ENCODE data around the gene C22orf39.

Gene C22orf39

DNA sequence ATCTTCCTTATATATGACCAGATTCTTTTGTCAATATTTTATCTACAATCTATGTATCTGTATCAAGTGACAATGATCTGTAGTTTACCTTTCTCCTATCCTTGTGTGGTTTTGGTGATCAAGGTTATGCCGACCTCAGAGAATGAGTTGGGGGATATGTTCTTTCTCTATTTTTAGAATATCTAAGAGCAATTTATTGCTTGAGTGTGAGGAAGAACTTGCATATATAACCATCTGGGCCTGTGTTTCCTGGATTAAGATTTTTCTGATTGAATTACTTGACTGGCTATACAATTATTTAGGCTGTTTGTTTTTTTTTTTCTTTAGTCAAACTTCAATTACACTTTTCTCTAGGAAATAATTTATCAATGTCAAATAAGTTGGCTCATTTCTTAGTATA, 14.0 kb upstream of the C22orf39 start:
- Histone ChIP-seq H3K36me3 (ENCODE audit: control insufficient read depth, low read length) (peaks cover 70% of the 10 kb centered on the region), H3K4me2 (ENCODE audit: low read length) (no peak overlapping the region), H3K9me2 (replicated peaks; ENCODE audit: control insufficient read depth, low read length) (no peaks in the 10 kb centered on the region), H3K9me3 (ENCODE audit: control insufficient read depth, insufficient read depth, low read length) (no peaks in the 10 kb centered on the region), H3K4me1 (ENCODE audit: control insufficient read depth, low read length) (no peaks in the 10 kb centered on the region), H3K4me3 (ENCODE audit: low read length) (no peak overlapping the region), H3K79me2 (ENCODE audit: control insufficient read depth, low read length) (no peaks in the 10 kb centered on the region), H3F3A (ENCODE audit: control insufficient read depth, insufficient read depth) (no peaks in the 10 kb centered on the region), H3K27ac (ENCODE audit: low read depth, low read length) (no peak overlapping the region), H4K20me1 (ENCODE audit: control insufficient read depth, insufficient read depth, low read depth, low read length) (no peaks in the 10 kb centered on the region), H3K27me3 (ENCODE audit: control insufficient read depth, low read length) (no peaks in the 10 kb centered on the region)
- no peak for TF ChIP-seq CTCF (IDR thresholded peaks at IDR 0.05; ENCODE audit: low read depth, low read length, poor library complexity, severe bottlenecking)
- no peak for TF ChIP-seq EZH2phosphoT487 (IDR thresholded peaks at IDR 0.05; ENCODE audit: borderline replicate concordance, low read length)

GRCh38 chr22:19460036-19460435, 12.5 kb upstream of the C22orf39 start:
- Histone ChIP-seq H3K36me3 (ENCODE audit: control insufficient read depth, low read length) (peaks cover 72% of the 10 kb centered on the region), H3K27me3 (ENCODE audit: control insufficient read depth, low read length) (no peaks in the 10 kb centered on the region), H3K79me2 (ENCODE audit: control insufficient read depth, low read length) (no peaks in the 10 kb centered on the region), H3K4me2 (ENCODE audit: low read length) (no peak overlapping the region), H3F3A (ENCODE audit: control insufficient read depth, insufficient read depth) (no peaks in the 10 kb centered on the region), H3K4me3 (ENCODE audit: low read length) (no peak overlapping the region), H3K9me2 (replicated peaks; ENCODE audit: control insufficient read depth, low read length) (no peaks in the 10 kb centered on the region), H3K4me1 (ENCODE audit: control insufficient read depth, low read length) (no peaks in the 10 kb centered on the region), H3K27ac (ENCODE audit: low read depth, low read length) (no peak overlapping the region), H3K9me3 (ENCODE audit: control insufficient read depth, insufficient read depth, low read length) (no peaks in the 10 kb centered on the region), H4K20me1 (ENCODE audit: control insufficient read depth, insufficient read depth, low read depth, low read length) (no peaks in the 10 kb centered on the region)
- TF ChIP-seq EZH2phosphoT487 (IDR thresholded peaks at IDR 0.05; ENCODE audit: borderline replicate concordance, low read length) (no peak), CTCF (IDR thresholded peaks at IDR 0.05; ENCODE audit: low read depth, low read length, poor library complexity, severe bottlenecking) (no peak)

DNA sequence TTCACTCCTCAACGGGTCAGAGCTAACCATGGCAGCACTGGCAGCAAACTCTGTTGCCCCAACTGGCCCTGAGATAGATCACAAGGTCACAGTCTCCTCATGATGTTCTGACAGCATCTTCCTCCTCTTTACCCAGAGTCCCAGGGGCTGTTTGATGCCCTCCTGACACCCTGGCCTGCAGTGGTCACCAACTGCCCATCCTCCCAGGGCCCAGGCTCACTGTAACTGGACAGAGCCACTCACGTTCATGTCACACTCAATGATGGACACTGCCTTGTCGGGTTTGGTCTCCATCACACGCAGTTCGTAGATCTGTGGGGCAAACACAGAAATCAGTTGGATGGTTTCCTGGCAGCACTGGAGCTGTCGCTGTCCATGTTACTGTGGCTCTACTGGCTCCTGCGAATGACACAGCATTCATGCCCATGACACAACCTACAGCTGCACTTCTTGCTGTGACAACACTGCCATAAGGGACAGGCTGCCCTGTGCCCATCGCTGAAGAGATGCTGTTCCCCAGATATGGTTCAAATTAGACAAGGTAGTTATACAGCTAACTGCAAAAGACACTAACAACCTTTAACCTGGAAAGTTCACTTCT, 10.4 kb upstream of the C22orf39 start:
- peaks cover 76% of the 10 kb centered on the region for H3K36me3 ChIP-seq (ENCODE audit: control insufficient read depth, low read length)
- no peaks in the 10 kb centered on the region for H3F3A ChIP-seq (ENCODE audit: control insufficient read depth, insufficient read depth)
- no peaks in the 10 kb centered on the region for H3K9me2 ChIP-seq (replicated peaks; ENCODE audit: control insufficient read depth, low read length)

More for the DNA sequence above, 10.4 kb upstream of the C22orf39 start:
- Histone ChIP-seq H3K79me2 (ENCODE audit: control insufficient read depth, low read length) (no peaks in the 10 kb centered on the region), H3K27ac (ENCODE audit: low read depth, low read length) (no peak overlapping the region), H3K4me3 (ENCODE audit: low read length) (no peak overlapping the region), H3K4me1 (ENCODE audit: control insufficient read depth, low read length) (no peaks in the 10 kb centered on the region), H4K20me1 (ENCODE audit: control insufficient read depth, insufficient read depth, low read depth, low read length) (no peaks in the 10 kb centered on the region), H3K4me2 (ENCODE audit: low read length) (no peak overlapping the region), H3K27me3 (ENCODE audit: control insufficient read depth, low read length) (no peaks in the 10 kb centered on the region), H3K9me3 (ENCODE audit: control insufficient read depth, insufficient read depth, low read length) (no peaks in the 10 kb centered on the region)
- TF ChIP-seq EZH2phosphoT487 (IDR thresholded peaks at IDR 0.05; ENCODE audit: borderline replicate concordance, low read length) (no peak), CTCF (IDR thresholded peaks at IDR 0.05; ENCODE audit: low read depth, low read length, poor library complexity, severe bottlenecking) (no peak)
